ENCODE results near the gene RPS6KB1. TPM values are rescaled to one million over a fixed set of nuclear protein-coding genes. Genes with fewer than 3 reads are reported as not detected.
A peak's percentile ranks its signal among the peaks of the same experiment; 100 is the strongest.

Gene RPS6KB1
- polyA plus RNA-seq, 3 donors = 15.8 to 15.9 (median 15.9) TPM

- Histone ChIP-seq H3K27me3 (ENCODE audit: control insufficient read depth in 2 of 2, insufficient read depth in 2 of 2, low read length in 2 of 2) (no peaks in the 10 kb centered on the region), H3K36me3 (replicated peaks in 1 of 2; ENCODE audit: control insufficient read depth in 1 of 2, insufficient read depth in 2 of 2, low read length in 2 of 2) (peaks cover 3 to 25% of the 10 kb centered on the region in 2 donors), H3K9ac (ENCODE audit: insufficient read depth, low read length, poor library complexity, severe bottlenecking) (no peak overlapping the region), H3K4me3 (replicated peaks in 1 of 3; ENCODE audit: low read depth in 2 of 3, low read length in 3 of 3) (no peak overlapping the region), H4K20me1 (ENCODE audit: insufficient read depth, low read length) (no peaks in the 10 kb centered on the region), H3K79me2 (ENCODE audit: insufficient read depth, low read length) (no peaks in the 10 kb centered on the region), H3K27ac (ENCODE audit: low read depth in 1 of 2, low read length in 2 of 2) (no peak overlapping the region), H3K4me1 (ENCODE audit: control insufficient read depth in 1 of 2, insufficient read depth in 2 of 2, low read length in 2 of 2) (peaks cover 24 to 39% of the 10 kb centered on the region in 2 donors), H2AFZ (ENCODE audit: insufficient read depth, low read depth, low read length, poor library complexity, severe bottlenecking) (no peak overlapping the region), H3K9me3 (replicated peaks in 1 of 2; ENCODE audit: control insufficient read depth in 1 of 2, insufficient read depth in 1 of 2, low read length in 2 of 2) (no peaks in the 10 kb centered on the region), H3K4me2 (replicated peaks; ENCODE audit: extremely low read depth, low read length, poor library complexity, severe bottlenecking) (no peak overlapping the region)
- H3K36me3 Mint-ChIP-seq = peaks cover 18 to 34% of the 10 kb centered on the region in 2 donors
- H3K4me3 Mint-ChIP-seq = no peak overlapping the region
- WGBS (ENCODE audit: insufficient coverage) = no CpG with 5 or more reads among the region's 3 CpGs
- peaks cover 34% of the 10 kb centered on the region for H3K4me1 Mint-ChIP-seq
- peak overlapping the region in 2 of 7 donors; percentile 35 to 63 for H3K27ac Mint-ChIP-seq
- no peaks in the 10 kb centered on the region for H3K9me3 Mint-ChIP-seq
- TF ChIP-seq, protein P1, sequence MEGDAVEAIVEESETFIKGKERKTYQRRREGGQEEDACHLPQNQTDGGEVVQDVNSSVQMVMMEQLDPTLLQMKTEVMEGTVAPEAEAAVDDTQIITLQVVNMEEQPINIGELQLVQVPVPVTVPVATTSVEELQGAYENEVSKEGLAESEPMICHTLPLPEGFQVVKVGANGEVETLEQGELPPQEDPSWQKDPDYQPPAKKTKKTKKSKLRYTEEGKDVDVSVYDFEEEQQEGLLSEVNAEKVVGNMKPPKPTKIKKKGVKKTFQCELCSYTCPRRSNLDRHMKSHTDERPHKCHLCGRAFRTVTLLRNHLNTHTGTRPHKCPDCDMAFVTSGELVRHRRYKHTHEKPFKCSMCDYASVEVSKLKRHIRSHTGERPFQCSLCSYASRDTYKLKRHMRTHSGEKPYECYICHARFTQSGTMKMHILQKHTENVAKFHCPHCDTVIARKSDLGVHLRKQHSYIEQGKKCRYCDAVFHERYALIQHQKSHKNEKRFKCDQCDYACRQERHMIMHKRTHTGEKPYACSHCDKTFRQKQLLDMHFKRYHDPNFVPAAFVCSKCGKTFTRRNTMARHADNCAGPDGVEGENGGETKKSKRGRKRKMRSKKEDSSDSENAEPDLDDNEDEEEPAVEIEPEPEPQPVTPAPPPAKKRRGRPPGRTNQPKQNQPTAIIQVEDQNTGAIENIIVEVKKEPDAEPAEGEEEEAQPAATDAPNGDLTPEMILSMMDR (IDR thresholded peaks at IDR 0.05) = no peak
- intact Hi-C loops (cut with micrococcal nuclease) = no loop called here
- no peak for DNase-seq
- no peaks in the 10 kb centered on the region for H3K27me3 Mint-ChIP-seq (ENCODE audit: low read depth in 3 of 3)
Observed at GRCh38 chr17:59858932-59859331, 34.0 kb upstream of the RPS6KB1 start.

DNA sequence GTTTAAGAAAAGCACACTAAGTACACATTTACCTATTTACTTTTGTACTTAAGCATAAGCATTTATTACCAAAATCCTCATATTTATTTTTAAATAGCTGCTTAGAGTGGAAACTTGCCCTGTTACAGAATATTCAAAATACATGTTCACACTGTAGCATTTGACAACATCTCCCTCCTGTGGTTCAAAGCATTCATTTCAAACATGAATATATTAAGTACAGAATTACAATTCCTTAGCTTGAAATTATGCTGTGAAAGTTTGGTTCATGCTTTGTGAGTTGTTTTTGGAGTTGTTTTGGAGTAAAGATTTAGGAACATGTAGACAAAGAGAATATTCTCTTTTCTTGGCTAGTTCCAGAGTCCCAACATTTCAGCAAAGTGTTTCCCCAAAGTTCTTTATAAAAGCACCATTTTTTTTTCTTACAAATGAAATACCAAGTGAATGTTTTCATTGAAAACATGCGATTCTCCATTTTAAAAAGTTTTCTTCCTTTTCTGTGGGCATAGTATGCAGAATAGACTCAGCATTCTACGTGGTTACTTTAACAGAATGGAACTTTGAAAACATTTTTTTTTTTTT is 33.4 kb upstream of the RPS6KB1 start:
- Mint-ChIP-seq H3K4me1 (peaks cover 31% of the 10 kb centered on the region), H3K4me3 (no peak overlapping the region), H3K9me3 (no peaks in the 10 kb centered on the region), H3K27me3 (ENCODE audit: low read depth in 3 of 3) (no peaks in the 10 kb centered on the region), H3K27ac (peak overlapping the region in 1 of 7 donors; percentile 32), H3K36me3 (peaks cover 18 to 38% of the 10 kb centered on the region in 2 donors)
- H3K4me1 ChIP-seq (ENCODE audit: control insufficient read depth in 1 of 2, insufficient read depth in 2 of 2, low read length in 2 of 2) = peaks cover 24 to 34% of the 10 kb centered on the region in 2 donors
- H3K27me3 ChIP-seq (ENCODE audit: control insufficient read depth in 2 of 2, insufficient read depth in 2 of 2, low read length in 2 of 2) = no peaks in the 10 kb centered on the region
- TF ChIP-seq, protein P1 (IDR thresholded peaks at IDR 0.05) = peak; percentile 77
- H3K9ac ChIP-seq (ENCODE audit: insufficient read depth, low read length, poor library complexity, severe bottlenecking) = no peak overlapping the region
- H3K79me2 ChIP-seq (ENCODE audit: insufficient read depth, low read length) = no peaks in the 10 kb centered on the region
- H3K36me3 ChIP-seq (replicated peaks in 1 of 2; ENCODE audit: control insufficient read depth in 1 of 2, insufficient read depth in 2 of 2, low read length in 2 of 2) = peaks cover 3 to 29% of the 10 kb centered on the region in 2 donors
- no peak overlapping the region for H2AFZ ChIP-seq (ENCODE audit: insufficient read depth, low read depth, low read length, poor library complexity, severe bottlenecking)
- H4K20me1 ChIP-seq (ENCODE audit: insufficient read depth, low read length) = no peaks in the 10 kb centered on the region
- DNase-seq = peak; percentile 42 to 62 (median 49)
- intact Hi-C loops (cut with micrococcal nuclease) = no loop called here
- H3K9me3 ChIP-seq (replicated peaks in 1 of 2; ENCODE audit: control insufficient read depth in 1 of 2, insufficient read depth in 1 of 2, low read length in 2 of 2) = no peaks in the 10 kb centered on the region
- no peak overlapping the region for H3K4me2 ChIP-seq (replicated peaks; ENCODE audit: extremely low read depth, low read length, poor library complexity, severe bottlenecking)
- no CpG with 5 or more reads among the region's 2 CpGs for WGBS (ENCODE audit: insufficient coverage)
- H3K27ac ChIP-seq (ENCODE audit: low read depth in 1 of 2, low read length in 2 of 2) = no peak overlapping the region
- H3K4me3 ChIP-seq (replicated peaks in 1 of 3; ENCODE audit: low read depth in 2 of 3, low read length in 3 of 3) = no peak overlapping the region
